CD4-positive, alpha-beta memory T cell (primary cell): ENCODE data around the gene DCLK3. TPM values are rescaled to one million over a fixed set of nuclear protein-coding genes. Genes with fewer than 3 reads are reported as not detected.

Experiments used
- CTCF ChIA-PET: fragments of 350-600 bp; sonication (Branson Sonifier 250); formaldehyde crosslinking; loops from one replicate; lab custom pipeline; 2021; ENCODE audit warnings: inconsistent platforms; ENCODE audit not compliant: partially characterized antibody; lab: Charles Lee
- POLR2A ChIA-PET: fragments of 350-600 bp; sonication (Branson Sonifier 250); formaldehyde crosslinking; loops from one replicate; lab custom pipeline; 2021; ENCODE audit not compliant: partially characterized antibody; lab: Charles Lee
- DNase-seq, 5 donors: peaks; one replicate each; pipeline versions ENCODE4 v3.0.0 to v3.0.0-alpha.2; 2020 to 2022; ENCODE audit warnings: mixed read lengths in 1 of 5
- H3K27ac ChIP-seq: one replicate; pipeline ENCODE4 v1.7.0; 2013; ENCODE audit warnings: low read depth, low read length
- H3K27me3 ChIP-seq: 2 replicates; pipeline ENCODE4 v1.7.0; 2013; ENCODE audit warnings: mild to moderate bottlenecking, low read length, moderate library complexity; ENCODE audit not compliant: insufficient read depth
- H3K36me3 ChIP-seq: 2 replicates; pipeline ENCODE4 v1.7.0; 2013; ENCODE audit warnings: mild to moderate bottlenecking, low read length, moderate library complexity; ENCODE audit not compliant: insufficient read depth
- H3K4me1 ChIP-seq: 2 replicates; pipeline ENCODE4 v1.7.0; 2013; ENCODE audit warnings: mild to moderate bottlenecking, low read length, moderate library complexity; ENCODE audit not compliant: insufficient read depth
- H3K4me3 ChIP-seq, 2 donors: one replicate each; pipeline ENCODE4 v1.7.0; 2013; ENCODE audit warnings: low read length in 2 of 2, mild to moderate bottlenecking in 1 of 2
- H3K9me3 ChIP-seq, 2 donors: one replicate each; pipeline ENCODE4 v1.7.0; 2013; ENCODE audit warnings: low read length in 2 of 2, control low read depth in 1 of 2; ENCODE audit not compliant: control insufficient read depth in 1 of 2
- H3K27ac Mint-ChIP-seq, 7 donors: one replicate each; pipeline ENCODE4 v1.8.0; 2020 to 2021; ENCODE audit warnings: mixed read lengths in 7 of 7, mild to moderate bottlenecking in 6 of 7, inconsistent platforms in 3 of 7, moderate library complexity in 3 of 7
- H3K27me3 Mint-ChIP-seq, 2 donors: one replicate each; pipeline ENCODE4 v1.8.0; 2020 to 2021; ENCODE audit warnings: mixed read lengths in 2 of 2
- H3K36me3 Mint-ChIP-seq, 2 donors: one replicate each; pipeline ENCODE4 v1.8.0; 2020 to 2021; ENCODE audit warnings: mixed read lengths in 2 of 2, inconsistent platforms in 1 of 2, mild to moderate bottlenecking in 1 of 2
- H3K4me1 Mint-ChIP-seq, 4 donors: one replicate each; pipeline ENCODE4 v1.8.0; 2020 to 2021; ENCODE audit warnings: mixed read lengths in 4 of 4, mild to moderate bottlenecking in 1 of 4
- H3K4me3 Mint-ChIP-seq, 8 donors: one replicate each; pipeline ENCODE4 v1.8.0; 2020 to 2021; ENCODE audit warnings: mixed read lengths in 8 of 8, mild to moderate bottlenecking in 7 of 8, moderate library complexity in 6 of 8, inconsistent platforms in 3 of 8
- H3K9me3 Mint-ChIP-seq, 8 donors: one replicate each; pipeline ENCODE4 v1.8.0; 2020 to 2021; ENCODE audit warnings: mixed read lengths in 8 of 8, mild to moderate bottlenecking in 5 of 8, inconsistent platforms in 3 of 8, moderate library complexity in 1 of 8
- intact Hi-C: fragments of 100-400 bp; cut with micrococcal nuclease; formaldehyde crosslinking; loops from one replicate; pipeline ENCODE4 v1.15.1; 2023
- polyA plus RNA-seq, 2 donors: library from polyadenylated mRNA; unstranded; fragments of 300-500 nt; fragmentation: Illumina TruSeq; gene quantifications; one replicate each; pipeline ENCODE4 v1.2.3, GENCODE V29; 2021
- total RNA-seq, 2 experiments: library from RNA; stranded (reverse); gene quantifications; one replicate each; pipeline ENCODE4 v1.2.3, GENCODE V29; 2021

The DCLK3 gene
- total and polyA plus RNA-seq, 4 experiments from 2014 or later: not detected

DNA sequence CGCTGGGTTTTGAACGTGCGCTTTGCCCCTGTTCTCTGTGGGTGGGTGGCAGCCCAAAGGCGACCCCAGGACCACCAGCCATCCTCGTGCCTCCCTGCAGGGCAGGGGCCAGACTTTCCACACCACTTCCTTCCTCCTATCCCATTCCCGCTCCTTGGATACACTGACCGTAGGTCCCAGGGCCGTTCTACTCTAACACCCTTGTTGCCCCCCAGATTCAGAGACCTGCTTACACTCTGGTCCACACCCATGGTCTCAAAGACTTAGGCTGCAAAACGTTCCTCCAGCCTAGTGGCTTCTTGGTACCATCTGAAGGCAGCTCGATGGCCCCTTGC is 318 bp upstream of the DCLK3 start:
- Histone ChIP-seq H3K4me1 (no peaks in the 10 kb centered on the region), H3K36me3 (no peaks in the 10 kb centered on the region), H3K27ac (no peak overlapping the region), H3K27me3 (peaks cover 17% of the 10 kb centered on the region), H3K4me3 (no peak overlapping the region), H3K9me3 (no peaks in the 10 kb centered on the region)
- intact Hi-C loops: no loop called here
- CTCF ChIA-PET: no interaction called here
- peak overlapping the region in 7 of 8 donors; percentile 34 to 81 (median 60) for H3K4me3 Mint-ChIP-seq
- peak overlapping the region in 1 of 7 donors; percentile 43 for H3K27ac Mint-ChIP-seq
- POLR2A ChIA-PET: no interaction called here
- DNase-seq: no peak
- H3K4me1 Mint-ChIP-seq: peaks cover 0 to 17% (median 2%) of the 10 kb centered on the region in 4 donors
- H3K9me3 Mint-ChIP-seq: peaks cover 0 to 3% (median 0%) of the 10 kb centered on the region in 8 donors
- H3K27me3 Mint-ChIP-seq: peaks cover 52 to 61% of the 10 kb centered on the region in 2 donors
- no peaks in the 10 kb centered on the region for H3K36me3 Mint-ChIP-seq

- no peak for DNase-seq
- H3K36me3 ChIP-seq: no peaks in the 10 kb centered on the region
- H3K27me3 ChIP-seq: peaks cover 17% of the 10 kb centered on the region
- no peak overlapping the region for H3K27ac Mint-ChIP-seq
- ChIA-PET CTCF (no interaction called here), POLR2A (no interaction called here)
- H3K4me1 Mint-ChIP-seq: peaks cover 0 to 17% (median 2%) of the 10 kb centered on the region in 4 donors
- peaks cover 0 to 3% (median 0%) of the 10 kb centered on the region in 8 donors for H3K9me3 Mint-ChIP-seq
- intact Hi-C loops: no loop called here
- no peaks in the 10 kb centered on the region for H3K4me1 ChIP-seq
- no peak overlapping the region for H3K27ac ChIP-seq
- peak overlapping the region in 5 of 8 donors; percentile 3 to 65 (median 57) for H3K4me3 Mint-ChIP-seq
- peaks cover 53 to 65% of the 10 kb centered on the region in 2 donors for H3K27me3 Mint-ChIP-seq
- H3K9me3 ChIP-seq: no peaks in the 10 kb centered on the region
- H3K4me3 ChIP-seq: no peak overlapping the region
- H3K36me3 Mint-ChIP-seq: no peaks in the 10 kb centered on the region
Observed at GRCh38 chr3:36762918-36763849, 1.2 kb downstream of the DCLK3 start.

DNA sequence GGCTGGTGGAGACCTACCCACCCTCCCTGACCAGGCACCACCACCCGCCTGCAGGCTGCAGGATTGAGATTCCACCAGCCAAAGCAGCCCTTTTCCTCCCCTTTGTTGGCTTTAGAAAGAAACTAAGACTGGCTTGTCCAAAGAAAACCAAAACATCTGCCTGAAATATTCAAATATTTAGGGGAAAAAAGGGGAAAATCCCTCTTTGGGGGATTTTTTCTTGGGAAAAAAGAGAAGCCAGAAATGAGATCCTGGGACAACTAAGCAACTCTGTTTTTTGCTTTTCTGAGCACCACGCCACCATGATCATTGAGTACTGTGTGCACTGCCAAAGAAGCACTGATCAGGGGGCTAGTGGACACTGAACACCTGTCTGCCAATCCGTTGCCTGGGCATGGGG is 2.6 kb downstream of the DCLK3 start:
- Histone ChIP-seq H3K27ac (no peak overlapping the region), H3K36me3 (no peaks in the 10 kb centered on the region), H3K27me3 (peaks cover 17% of the 10 kb centered on the region), H3K4me1 (no peaks in the 10 kb centered on the region), H3K9me3 (no peaks in the 10 kb centered on the region), H3K4me3 (no peak overlapping the region)
- Mint-ChIP-seq H3K27ac (no peak overlapping the region), H3K36me3 (no peaks in the 10 kb centered on the region), H3K4me1 (peaks cover 0 to 17% (median 2%) of the 10 kb centered on the region in 4 donors), H3K9me3 (peaks cover 0 to 3% (median 0%) of the 10 kb centered on the region in 8 donors), H3K4me3 (no peak overlapping the region), H3K27me3 (peaks cover 46 to 55% of the 10 kb centered on the region in 2 donors)
- intact Hi-C loops: no loop called here
- ChIA-PET POLR2A (no interaction called here), CTCF (no interaction called here)
- no peak for DNase-seq

DNA sequence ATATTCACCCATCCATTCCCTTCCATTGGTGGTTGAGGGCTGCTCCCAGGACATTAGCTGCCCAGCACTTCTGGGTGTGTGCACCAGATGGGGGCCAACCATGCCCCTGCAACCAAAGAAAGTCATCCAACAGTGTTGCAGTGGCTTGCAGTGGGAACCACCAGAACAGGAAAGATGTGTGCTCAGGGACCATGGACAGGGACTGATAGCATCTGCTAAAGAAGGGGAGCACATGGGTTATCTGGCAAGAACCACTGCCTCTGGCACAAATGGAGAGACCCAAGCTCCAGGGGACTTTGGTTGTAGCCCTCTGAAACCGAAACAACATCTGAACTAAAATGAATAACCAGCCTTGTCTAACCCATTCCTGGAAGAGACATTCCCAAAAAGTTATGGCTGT is 8.1 kb downstream of the DCLK3 start:
- no peaks in the 10 kb centered on the region for H3K9me3 ChIP-seq
- Mint-ChIP-seq H3K36me3 (peaks cover 0 to 3% of the 10 kb centered on the region in 2 donors), H3K27ac (no peak overlapping the region), H3K9me3 (no peaks in the 10 kb centered on the region), H3K4me1 (no peaks in the 10 kb centered on the region), H3K27me3 (peaks cover 30 to 34% of the 10 kb centered on the region in 2 donors), H3K4me3 (no peak overlapping the region)
- H3K4me3 ChIP-seq: no peak overlapping the region
- H3K27ac ChIP-seq: no peak overlapping the region
- peaks cover 4% of the 10 kb centered on the region for H3K27me3 ChIP-seq
- H3K4me1 ChIP-seq: no peaks in the 10 kb centered on the region
- ChIA-PET POLR2A (no interaction called here), CTCF (no interaction called here)
- no peak for DNase-seq
- H3K36me3 ChIP-seq: no peaks in the 10 kb centered on the region
- intact Hi-C loops: no loop called here

DNA sequence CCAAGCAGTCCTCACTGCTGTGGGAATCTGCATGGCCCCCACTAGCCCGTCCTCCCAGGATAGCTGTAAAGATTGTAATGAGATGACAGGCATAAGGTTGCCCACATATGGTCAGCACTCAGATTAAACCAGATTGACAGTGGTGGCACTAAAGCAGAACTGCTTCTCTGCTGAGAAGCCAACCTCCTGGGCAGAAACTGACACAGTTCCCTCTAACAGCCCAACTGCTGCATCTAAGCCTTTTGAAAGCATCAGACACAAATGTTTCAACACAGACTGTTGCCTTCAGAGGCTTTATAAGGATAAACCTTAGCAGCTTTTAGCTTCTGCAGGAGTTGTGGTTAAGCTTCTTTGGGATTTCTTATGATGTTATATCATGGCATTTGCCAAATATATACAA is 13.0 kb downstream of the DCLK3 start:
- no peak overlapping the region for H3K4me3 Mint-ChIP-seq
- H3K27me3 Mint-ChIP-seq: peaks cover 22 to 24% of the 10 kb centered on the region in 2 donors
- no peak for DNase-seq
- ChIA-PET CTCF (no interaction called here), POLR2A (no interaction called here)
- Histone ChIP-seq H3K27ac (no peak overlapping the region), H3K9me3 (no peaks in the 10 kb centered on the region), H3K36me3 (no peaks in the 10 kb centered on the region), H3K27me3 (peaks cover 7% of the 10 kb centered on the region), H3K4me1 (no peaks in the 10 kb centered on the region), H3K4me3 (no peak overlapping the region)
- no peaks in the 10 kb centered on the region for H3K4me1 Mint-ChIP-seq
- H3K36me3 Mint-ChIP-seq: peaks cover 0 to 3% of the 10 kb centered on the region in 2 donors
- no peak overlapping the region for H3K27ac Mint-ChIP-seq
- intact Hi-C loops: no loop called here
- peaks cover 0 to 19% (median 6%) of the 10 kb centered on the region in 8 donors for H3K9me3 Mint-ChIP-seq

DNA sequence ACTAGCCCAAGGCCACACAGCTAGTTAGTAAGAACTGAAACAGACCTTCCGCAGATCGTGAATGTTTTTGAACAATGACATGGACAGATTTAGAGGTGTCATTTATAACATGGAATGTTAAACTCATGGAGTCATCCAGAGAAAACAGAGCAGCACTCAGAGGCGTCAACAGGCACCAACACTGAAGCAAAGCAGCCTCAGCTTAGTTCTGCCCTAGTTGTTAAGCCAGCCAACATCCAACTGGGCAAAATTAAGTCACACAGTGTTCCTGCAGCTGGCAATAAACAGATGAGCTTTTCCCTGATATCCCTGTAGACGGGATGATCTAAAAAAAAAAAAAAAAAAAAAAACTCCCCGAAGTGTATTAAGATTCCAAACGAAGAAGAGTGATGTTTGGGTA is 13.6 kb downstream of the DCLK3 start:
- peaks cover 0 to 19% (median 6%) of the 10 kb centered on the region in 8 donors for H3K9me3 Mint-ChIP-seq
- Histone ChIP-seq H3K9me3 (no peaks in the 10 kb centered on the region), H3K4me1 (no peaks in the 10 kb centered on the region), H3K27ac (no peak overlapping the region), H3K36me3 (no peaks in the 10 kb centered on the region), H3K27me3 (peaks cover 7% of the 10 kb centered on the region), H3K4me3 (no peak overlapping the region)
- POLR2A ChIA-PET: no interaction called here
- intact Hi-C loops: no loop called here
- CTCF ChIA-PET: no interaction called here
- H3K4me1 Mint-ChIP-seq: no peaks in the 10 kb centered on the region
- no peak overlapping the region for H3K4me3 Mint-ChIP-seq
- no peak for DNase-seq
- peaks cover 22 to 24% of the 10 kb centered on the region in 2 donors for H3K27me3 Mint-ChIP-seq
- no peak overlapping the region for H3K27ac Mint-ChIP-seq
- peaks cover 0 to 3% of the 10 kb centered on the region in 2 donors for H3K36me3 Mint-ChIP-seq

GRCh38 chr3:36744763-36745162 is 19.6 kb downstream of the DCLK3 start:
- H3K36me3 ChIP-seq: no peaks in the 10 kb centered on the region
- Mint-ChIP-seq H3K9me3 (peaks cover 0 to 19% (median 6%) of the 10 kb centered on the region in 8 donors), H3K4me3 (no peak overlapping the region), H3K27ac (no peak overlapping the region), H3K4me1 (no peaks in the 10 kb centered on the region), H3K36me3 (no peaks in the 10 kb centered on the region), H3K27me3 (peaks cover 8 to 9% of the 10 kb centered on the region in 2 donors)
- H3K4me3 ChIP-seq: no peak overlapping the region
- H3K27ac ChIP-seq: no peak overlapping the region
- CTCF ChIA-PET: no interaction called here
- intact Hi-C loops: no loop called here
- no peak for DNase-seq
- POLR2A ChIA-PET: no interaction called here
- no peaks in the 10 kb centered on the region for H3K4me1 ChIP-seq
- H3K9me3 ChIP-seq: no peaks in the 10 kb centered on the region
- no peaks in the 10 kb centered on the region for H3K27me3 ChIP-seq
